Panc1 (cell line): Measurements from ENCODE around the gene KRT38. TPM values are rescaled to one million over a fixed set of nuclear protein-coding genes. Genes with fewer than 3 reads are reported as not detected.

ENCODE experiments used
- ATAC-seq: fragments of 200-7000 bp; cut with Tn5 transposase; 2 replicates; pipeline ENCODE4 v1.9.1; 2020; ENCODE audit warnings: mild to moderate bottlenecking, moderate library complexity
- BruUV-seq: library from RNA; stranded (reverse); fragments of 400-500 nt; replicated peaks from 2 replicates; lab custom pipeline; 2021; lab: Mats Ljungman, UMichigan
- CTCF ChIA-PET: fragments of 300-600 bp; sonication (Branson Sonifier 250); formaldehyde crosslinking; loops from one replicate; lab custom pipeline; 2022; ENCODE audit warnings: antibody characterized with exemption; lab: Charles Lee
- POLR2A ChIA-PET: fragments of 300-600 bp; sonication (Branson Sonifier 250); formaldehyde crosslinking; loops from one replicate; lab custom pipeline; 2022; ENCODE audit warnings: antibody characterized with exemption; lab: Charles Lee
- DNase-seq: peaks from one replicate; pipeline ENCODE4 v3.0.0-alpha.2; 2010; ENCODE audit warnings: low read depth, low spot score
- H3K27ac ChIP-seq: 2 replicates; pipeline ENCODE4 v1.5.1; 2011; ENCODE audit warnings: mild to moderate bottlenecking, low read length, inconsistent platforms
- H3K27me3 ChIP-seq: fragments of 200-500 bp; sonication (Bioruptor generic); 2 replicates; pipeline ENCODE4 v1.6.0; 2014; ENCODE audit warnings: low read length, inconsistent platforms; ENCODE audit not compliant: control insufficient read depth, insufficient read depth
- H3K36me3 ChIP-seq: fragments of 200-500 bp; sonication (Bioruptor generic); 2 replicates; pipeline ENCODE4 v1.5.1; 2014; ENCODE audit warnings: inconsistent platforms, mild to moderate bottlenecking, low read length, moderate library complexity; ENCODE audit not compliant: control insufficient read depth, insufficient read depth
- H3K4me1 ChIP-seq: 2 replicates; pipeline ENCODE4 v1.5.1; 2011; ENCODE audit warnings: inconsistent platforms, mild to moderate bottlenecking, low read length, moderate library complexity; ENCODE audit not compliant: control insufficient read depth, insufficient read depth
- H3K4me3 ChIP-seq, 2 experiments: 2 replicates each; pipeline ENCODE4 v1.5.1; 2011 to 2012; ENCODE audit warnings: low read depth in 2 of 2, low read length in 2 of 2, mild to moderate bottlenecking in 2 of 2, inconsistent platforms in 1 of 2, moderate library complexity in 1 of 2
- H3K9me3 ChIP-seq: fragments of 200-500 bp; sonication (Bioruptor generic); 2 replicates; pipeline ENCODE4 v1.5.1; 2014; ENCODE audit warnings: low read depth, mild to moderate bottlenecking, inconsistent platforms, low read length, moderate library complexity; ENCODE audit not compliant: control insufficient read depth, insufficient read depth
- CTCF ChIP-seq: fragments of 450-650 bp; IDR thresholded peaks from 2 replicates; pipeline ENCODE4 v1.5.1; 2017; ENCODE audit warnings: mild to moderate bottlenecking
- POLR2AphosphoS5 ChIP-seq: IDR thresholded peaks from 2 replicates; pipeline ENCODE4 v1.6.1; 2012; ENCODE audit warnings: mild to moderate bottlenecking, low read depth, low read length, moderate library complexity
- SIN3A ChIP-seq: IDR thresholded peaks from 2 replicates; pipeline ENCODE4 v1.6.1; 2012; ENCODE audit warnings: low read depth, mild to moderate bottlenecking, low read length, moderate library complexity, borderline replicate concordance; ENCODE audit not compliant: insufficient read depth
- TCF7L2 ChIP-seq: IDR thresholded peaks from 2 replicates; pipeline ENCODE4 v1.6.1; 2011; ENCODE audit warnings: mild to moderate bottlenecking, low read depth, low read length, inconsistent platforms
- in situ Hi-C: cut with HindIII; loops from 2 replicates; pipeline ENCODE4 v1.10.0; 2016; ENCODE audit warnings: low sequenced_read_pairs, low pct_unique_long_range_greater_than_20kb
- intact Hi-C: fragments of 100-400 bp; cut with micrococcal nuclease; formaldehyde crosslinking; loops from one replicate; pipeline ENCODE4 v1.10.0; 2022; ENCODE audit not compliant: unreplicated experiment
- total RNA-seq: library from RNA; stranded (reverse); gene quantifications from one replicate; pipeline ENCODE4 v1.2.1, GENCODE V29; 2021; ENCODE audit not compliant: unreplicated experiment
- TF ChIP-seq, protein P1 (sequence below), 2 experiments: IDR thresholded peaks; 2 replicates each; pipeline ENCODE4 v1.6.1; 2011 to 2012; ENCODE audit warnings: low read depth in 2 of 2, control low read depth in 1 of 2, low read length in 1 of 2, mild to moderate bottlenecking in 1 of 2, moderate library complexity in 1 of 2; ENCODE audit not compliant: insufficient read depth in 1 of 2

KRT38 gene
- total RNA-seq, 1 experiment from 2014 or later: not detected

DNA sequence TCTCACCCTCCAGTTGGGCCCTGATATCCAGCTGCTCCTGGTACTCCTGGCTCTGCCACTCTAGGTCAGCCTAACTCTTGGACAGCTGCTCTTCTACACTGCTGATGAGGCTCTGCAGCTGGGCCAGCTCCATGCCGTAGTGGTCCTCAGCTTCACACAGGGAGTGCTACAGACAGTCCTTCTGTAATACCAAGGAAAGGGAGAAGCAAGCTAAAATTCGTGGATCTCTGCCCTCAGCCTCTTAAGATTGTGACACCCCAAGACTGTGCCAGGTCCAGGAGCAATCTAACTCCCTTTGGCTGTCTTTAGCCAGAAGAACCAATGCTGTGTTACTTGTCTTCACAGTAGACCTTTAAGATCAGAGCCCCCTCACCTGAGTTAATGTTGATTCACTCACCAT lies 7.7 kb upstream of the KRT38 start:
- no peaks in the 10 kb centered on the region for H3K36me3 ChIP-seq
- ChIA-PET POLR2A (no interaction called here), CTCF (no interaction called here)
- ATAC-seq (no peak), DNase-seq (no peak)
- no peaks in the 10 kb centered on the region for H3K4me1 ChIP-seq
- BruUV-seq: no TSS peak
- no peak overlapping the region for H3K4me3 ChIP-seq
- H3K9me3 ChIP-seq: peaks cover 5% of the 10 kb centered on the region; the same call in 1 of the 2 replicates
- no peak overlapping the region for H3K27ac ChIP-seq
- H3K27me3 ChIP-seq: no peaks in the 10 kb centered on the region
- in situ Hi-C loops (no loop called here), intact Hi-C loops (loop anchor here (10.0 kb wide), 1 partner anchor 64 kb away; the partner anchor contains the start of gene KRT34)
- TF ChIP-seq TCF7L2 (no peak), CTCF (no peak), POLR2AphosphoS5 (no peak), SIN3A (no peak)
- TF ChIP-seq, protein P1, sequence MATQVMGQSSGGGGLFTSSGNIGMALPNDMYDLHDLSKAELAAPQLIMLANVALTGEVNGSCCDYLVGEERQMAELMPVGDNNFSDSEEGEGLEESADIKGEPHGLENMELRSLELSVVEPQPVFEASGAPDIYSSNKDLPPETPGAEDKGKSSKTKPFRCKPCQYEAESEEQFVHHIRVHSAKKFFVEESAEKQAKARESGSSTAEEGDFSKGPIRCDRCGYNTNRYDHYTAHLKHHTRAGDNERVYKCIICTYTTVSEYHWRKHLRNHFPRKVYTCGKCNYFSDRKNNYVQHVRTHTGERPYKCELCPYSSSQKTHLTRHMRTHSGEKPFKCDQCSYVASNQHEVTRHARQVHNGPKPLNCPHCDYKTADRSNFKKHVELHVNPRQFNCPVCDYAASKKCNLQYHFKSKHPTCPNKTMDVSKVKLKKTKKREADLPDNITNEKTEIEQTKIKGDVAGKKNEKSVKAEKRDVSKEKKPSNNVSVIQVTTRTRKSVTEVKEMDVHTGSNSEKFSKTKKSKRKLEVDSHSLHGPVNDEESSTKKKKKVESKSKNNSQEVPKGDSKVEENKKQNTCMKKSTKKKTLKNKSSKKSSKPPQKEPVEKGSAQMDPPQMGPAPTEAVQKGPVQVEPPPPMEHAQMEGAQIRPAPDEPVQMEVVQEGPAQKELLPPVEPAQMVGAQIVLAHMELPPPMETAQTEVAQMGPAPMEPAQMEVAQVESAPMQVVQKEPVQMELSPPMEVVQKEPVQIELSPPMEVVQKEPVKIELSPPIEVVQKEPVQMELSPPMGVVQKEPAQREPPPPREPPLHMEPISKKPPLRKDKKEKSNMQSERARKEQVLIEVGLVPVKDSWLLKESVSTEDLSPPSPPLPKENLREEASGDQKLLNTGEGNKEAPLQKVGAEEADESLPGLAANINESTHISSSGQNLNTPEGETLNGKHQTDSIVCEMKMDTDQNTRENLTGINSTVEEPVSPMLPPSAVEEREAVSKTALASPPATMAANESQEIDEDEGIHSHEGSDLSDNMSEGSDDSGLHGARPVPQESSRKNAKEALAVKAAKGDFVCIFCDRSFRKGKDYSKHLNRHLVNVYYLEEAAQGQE (IDR thresholded peaks at IDR 0.05; ENCODE audit: insufficient read depth in 1 of 2, low read depth in 2 of 2, low read length in 1 of 2): no peak

DNA sequence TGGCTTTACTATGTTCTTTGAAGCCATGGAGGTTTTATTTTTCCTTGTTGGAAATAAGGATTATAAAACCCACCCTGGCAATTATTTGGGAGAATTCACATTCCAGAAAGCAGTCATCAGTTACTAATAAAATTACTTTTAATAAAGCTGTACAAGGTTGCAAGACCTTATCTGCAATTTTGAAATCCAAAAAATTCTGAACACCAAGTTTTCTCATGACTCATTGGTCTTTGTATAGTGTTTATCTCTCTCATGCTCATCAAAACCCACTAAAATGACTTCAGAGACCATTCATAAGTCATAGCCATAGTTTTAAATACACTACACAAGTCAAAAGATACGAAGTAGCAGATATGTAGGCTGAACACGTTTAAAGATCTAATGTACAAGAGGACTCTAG lies 6.0 kb upstream of the KRT38 start:
- peaks cover 5% of the 10 kb centered on the region; the same call in 1 of the 2 replicates for H3K9me3 ChIP-seq
- DNase-seq (no peak), ATAC-seq (no peak)
- H3K27ac ChIP-seq: no peak overlapping the region
- no peaks in the 10 kb centered on the region for H3K4me1 ChIP-seq
- ChIA-PET POLR2A (interaction anchor here (0.6 kb wide), 2 partner anchors 26 to 1483 kb away, joined by 3 to 11 read pairs; no protein-coding TSS in a partner anchor), CTCF (no interaction called here)
- no peak overlapping the region for H3K4me3 ChIP-seq
- TF ChIP-seq POLR2AphosphoS5 (no peak), TCF7L2 (no peak), CTCF (no peak), SIN3A (no peak)
- TF ChIP-seq, protein P1 (IDR thresholded peaks at IDR 0.05; ENCODE audit: insufficient read depth in 1 of 2, low read depth in 2 of 2, low read length in 1 of 2): no peak
- intact Hi-C loops: loop anchor here (10.0 kb wide), 1 partner anchor 62 kb away; the partner anchor contains the start of gene KRT34
- BruUV-seq: no TSS peak
- in situ Hi-C loops: no loop called here
- no peaks in the 10 kb centered on the region for H3K27me3 ChIP-seq
- no peaks in the 10 kb centered on the region for H3K36me3 ChIP-seq
